Endothelial cell (in vitro differentiated cells): ENCODE measurements around the gene YWHAB. TPM values are rescaled to one million over a fixed set of nuclear protein-coding genes. Genes with fewer than 3 reads are reported as not detected.

Experiments used
- DNase-seq: peaks from one replicate; pipeline ENCODE4 v3.0.0; 2021; ENCODE audit warnings: low spot score
- H3K27ac Mint-ChIP-seq: one replicate; pipeline ENCODE4 v1.8.0; 2021; ENCODE audit warnings: mixed read lengths, inconsistent platforms; ENCODE audit not compliant: unreplicated experiment
- H3K27me3 Mint-ChIP-seq: one replicate; pipeline ENCODE4 v1.8.0; 2021; ENCODE audit warnings: mild to moderate bottlenecking, moderate library complexity, mixed read lengths, inconsistent platforms; ENCODE audit not compliant: unreplicated experiment
- H3K36me3 Mint-ChIP-seq: one replicate; pipeline ENCODE4 v1.8.0; 2021; ENCODE audit warnings: mild to moderate bottlenecking, low read depth, mixed read lengths, inconsistent platforms; ENCODE audit not compliant: unreplicated experiment
- H3K4me1 Mint-ChIP-seq: one replicate; pipeline ENCODE4 v1.8.0; 2021; ENCODE audit warnings: mild to moderate bottlenecking, mixed read lengths, inconsistent platforms; ENCODE audit not compliant: unreplicated experiment
- H3K4me3 Mint-ChIP-seq: one replicate; pipeline ENCODE4 v1.8.0; 2021; ENCODE audit warnings: mild to moderate bottlenecking, mixed read lengths, inconsistent platforms; ENCODE audit not compliant: unreplicated experiment
- H3K9me3 Mint-ChIP-seq: one replicate; pipeline ENCODE4 v1.8.0; 2021; ENCODE audit warnings: mixed read lengths, inconsistent platforms; ENCODE audit not compliant: unreplicated experiment
- total RNA-seq: library from RNA; stranded (reverse); fragmentation: NEBNext Ultra II Directional; extraction: Animal tissue kit (Norgen Biotek cat#: 25700); gene quantifications from one replicate; pipeline ENCODE4 v1.2.1, GENCODE V29; 2021; ENCODE audit not compliant: unreplicated experiment
- TF ChIP-seq, protein P1 (sequence below): fragments of 200-600 bp; sonication (generic); IDR thresholded peaks from one replicate; pipeline ENCODE4 v1.5.0; 2021; ENCODE audit warnings: antibody characterized with exemption; ENCODE audit not compliant: unreplicated experiment

The YWHAB gene
- total RNA-seq, 1 donor from 2014 or later = 183 TPM

DNA sequence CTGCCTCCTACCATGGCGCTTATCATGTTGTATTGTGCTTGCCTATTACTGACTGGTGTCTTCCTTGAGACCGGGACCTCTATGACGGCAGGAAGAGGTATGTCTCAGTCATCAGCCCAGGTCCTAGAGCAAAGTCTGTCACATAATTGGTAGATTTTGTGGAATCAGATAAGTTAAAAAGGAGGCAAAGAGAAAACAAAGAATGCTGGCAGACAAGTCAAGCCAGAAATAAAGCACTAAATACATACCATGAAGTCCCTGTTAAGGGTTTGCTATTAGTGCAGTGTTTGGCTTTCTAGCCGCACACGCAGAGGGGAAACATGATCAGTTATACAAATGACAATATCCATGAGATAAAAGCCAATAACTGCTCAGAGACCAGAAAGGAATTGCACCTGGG lies 68.7 kb downstream of the YWHAB start:
- Mint-ChIP-seq H3K4me1 (peaks cover 10% of the 10 kb centered on the region), H3K27ac (no peak overlapping the region), H3K27me3 (peaks cover 4% of the 10 kb centered on the region), H3K9me3 (no peaks in the 10 kb centered on the region), H3K36me3 (peaks cover 55% of the 10 kb centered on the region), H3K4me3 (no peak overlapping the region)
- TF ChIP-seq, protein P1, sequence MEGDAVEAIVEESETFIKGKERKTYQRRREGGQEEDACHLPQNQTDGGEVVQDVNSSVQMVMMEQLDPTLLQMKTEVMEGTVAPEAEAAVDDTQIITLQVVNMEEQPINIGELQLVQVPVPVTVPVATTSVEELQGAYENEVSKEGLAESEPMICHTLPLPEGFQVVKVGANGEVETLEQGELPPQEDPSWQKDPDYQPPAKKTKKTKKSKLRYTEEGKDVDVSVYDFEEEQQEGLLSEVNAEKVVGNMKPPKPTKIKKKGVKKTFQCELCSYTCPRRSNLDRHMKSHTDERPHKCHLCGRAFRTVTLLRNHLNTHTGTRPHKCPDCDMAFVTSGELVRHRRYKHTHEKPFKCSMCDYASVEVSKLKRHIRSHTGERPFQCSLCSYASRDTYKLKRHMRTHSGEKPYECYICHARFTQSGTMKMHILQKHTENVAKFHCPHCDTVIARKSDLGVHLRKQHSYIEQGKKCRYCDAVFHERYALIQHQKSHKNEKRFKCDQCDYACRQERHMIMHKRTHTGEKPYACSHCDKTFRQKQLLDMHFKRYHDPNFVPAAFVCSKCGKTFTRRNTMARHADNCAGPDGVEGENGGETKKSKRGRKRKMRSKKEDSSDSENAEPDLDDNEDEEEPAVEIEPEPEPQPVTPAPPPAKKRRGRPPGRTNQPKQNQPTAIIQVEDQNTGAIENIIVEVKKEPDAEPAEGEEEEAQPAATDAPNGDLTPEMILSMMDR = no peak
- DNase-seq = no peak

DNA sequence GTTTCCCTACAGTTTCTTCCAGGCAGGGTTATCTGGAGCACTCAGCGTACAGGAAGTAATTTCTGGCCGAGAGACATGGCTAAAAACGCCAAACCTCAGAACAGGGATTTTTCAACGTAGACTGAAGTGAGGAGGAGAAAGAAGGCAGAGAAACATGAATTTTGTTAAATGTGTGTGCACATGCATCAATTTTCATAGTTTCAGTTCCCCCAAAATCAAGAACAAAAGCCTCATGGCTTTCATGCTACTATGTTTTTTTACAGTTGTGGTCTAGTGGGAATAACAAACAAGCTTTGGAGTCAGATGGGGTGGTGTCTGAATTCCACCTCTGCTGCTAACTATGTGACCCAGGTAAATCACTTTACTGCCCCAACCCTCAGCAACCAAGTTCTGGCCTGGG lies 69.8 kb downstream of the YWHAB start:
- Mint-ChIP-seq H3K27ac (no peak overlapping the region), H3K4me3 (no peak overlapping the region), H3K4me1 (peaks cover 17% of the 10 kb centered on the region), H3K9me3 (no peaks in the 10 kb centered on the region), H3K27me3 (peaks cover 2% of the 10 kb centered on the region), H3K36me3 (peaks cover 50% of the 10 kb centered on the region)
- DNase-seq = no peak
- TF ChIP-seq, protein P1 = no peak

DNA sequence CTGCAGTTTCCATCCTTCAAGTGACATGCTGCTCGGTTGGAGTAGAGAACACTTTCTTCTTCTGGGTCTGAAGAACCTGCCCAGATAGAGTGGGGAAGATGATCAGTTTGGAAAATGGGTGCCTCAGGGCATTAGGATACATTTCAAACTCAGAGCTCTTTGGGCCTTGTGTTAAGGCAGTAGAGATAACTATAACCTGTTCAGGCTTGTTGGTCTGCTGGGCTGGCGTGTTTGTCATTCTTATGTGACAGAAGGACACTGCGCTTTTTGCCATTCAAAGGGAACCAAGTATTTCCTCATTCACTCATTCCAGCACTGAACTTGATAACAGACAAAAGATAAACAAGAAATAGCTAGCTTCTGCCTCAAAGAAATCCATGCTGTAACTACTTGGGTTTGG lies 70.9 kb downstream of the YWHAB start:
- DNase-seq = no peak
- TF ChIP-seq, protein P1 = no peak
- no peaks in the 10 kb centered on the region for H3K9me3 Mint-ChIP-seq
- H3K27me3 Mint-ChIP-seq = peaks cover 5% of the 10 kb centered on the region
- H3K36me3 Mint-ChIP-seq = peaks cover 42% of the 10 kb centered on the region
- H3K4me1 Mint-ChIP-seq = peaks cover 23% of the 10 kb centered on the region
- H3K27ac Mint-ChIP-seq = no peak overlapping the region
- H3K4me3 Mint-ChIP-seq = no peak overlapping the region

Other genes starting within 250 kb of the YWHAB start
- 137 TPM for gene ADA, start 234.0 kb upstream of the YWHAB start, total RNA-seq
- gene CCN5, start 170.3 kb upstream of the YWHAB start, total RNA-seq = not detected
- gene KCNK15, start 139.8 kb upstream of the YWHAB start, total RNA-seq = not detected
- 0.10 TPM for gene RIMS4, start 75.2 kb upstream of the YWHAB start, total RNA-seq
- 17.3 TPM for gene PABPC1L, start 24.4 kb downstream of the YWHAB start, total RNA-seq
- 46.2 TPM for gene TOMM34, start 74.7 kb downstream of the YWHAB start, total RNA-seq
- 34.1 TPM for gene STK4, start 80.8 kb downstream of the YWHAB start, total RNA-seq
- gene KCNS1, start 215.4 kb downstream of the YWHAB start, total RNA-seq = 0.10 TPM
- not detected for gene WFDC5, start 229.5 kb downstream of the YWHAB start, total RNA-seq
- gene WFDC12, start 238.8 kb downstream of the YWHAB start, total RNA-seq = not detected